Adipose tissue (tissue), 3 donors: ENCODE measurements around the gene TVP23A. TPM values are rescaled to one million over a fixed set of nuclear protein-coding genes. Genes with fewer than 3 reads are reported as not detected.
"Not testable (repeated sequence)": the region's sequence is repeated elsewhere in the genome, so short reads cannot be mapped to it uniquely, and the experiment has no call there.

ENCODE experiments used
- H3K27ac ChIP-seq: one replicate; pipeline ENCODE4 v1.5.1; 2013; ENCODE audit warnings: low read depth, low read length
- WGBS, 3 donors: extraction: QIAGEN DNeasy Blood & Tissue Kit; methylation state at CpG; one replicate each; pipeline ENCODE4 v1.1.7; 2013; 5-methylcytosine and 5-hydroxymethylcytosine counted together
- polyA plus RNA-seq, 3 donors: library from polyadenylated mRNA; stranded (reverse); fragments of 200-250 nt; gene quantifications; one replicate each; pipeline ENCODE4 v1.2.3, GENCODE V29; 2013
- donor health status: healthy with polysubstance abuse.
- donor health status: Bipolar disorder and iron deficiency.
- donor health status: healthy.

The TVP23A gene
- polyA plus RNA-seq, 3 donors: 0.06 to 0.56 (median 0.49) TPM

- no peak overlapping the region for H3K27ac ChIP-seq
- 83 to 97% (median 93%) methylated on average over 7 of the region's 7 CpGs for WGBS, 3 donors
These were observed 55.1 kb downstream of the TVP23A start for GRCh38 chr16:10763456-10763855.

- H3K27ac ChIP-seq: no peak overlapping the region
- 89 to 95% (median 90%) methylated on average over 35 of the region's 35 CpGs for WGBS, 3 donors
These were observed 56.1 kb downstream of the TVP23A start for GRCh38 chr16:10762336-10763016.

- 77 to 92% (median 91%) methylated on average over 8 of the region's 8 CpGs for WGBS, 3 donors
These were observed 57.2 kb downstream of the TVP23A start for GRCh38 chr16:10761373-10761772.

GRCh38 chr16:10760858-10761257 is 57.7 kb downstream of the TVP23A start:
- WGBS, 3 donors: 76 to 88% (median 80%) methylated on average over 3 of the region's 3 CpGs
- H3K27ac ChIP-seq: no peak overlapping the region

More at GRCh38 chr16:10761373-10761772, 57.2 kb downstream of the TVP23A start:
- H3K27ac ChIP-seq: no peak overlapping the region

GRCh38 chr16:10756574-10756973 is 62.0 kb downstream of the TVP23A start:
- WGBS, 3 donors: 74 to 78% (median 78%) methylated on average over 6 of the region's 6 CpGs

GRCh38 chr16:10754941-10755340 is 63.7 kb downstream of the TVP23A start:
- WGBS, 3 donors: 90 to 98% (median 92%) methylated on average over 4 of the region's 4 CpGs
- H3K27ac ChIP-seq: no peak overlapping the region

More at GRCh38 chr16:10756574-10756973, 62.0 kb downstream of the TVP23A start:
- no peak overlapping the region for H3K27ac ChIP-seq

GRCh38 chr16:10753670-10754069 is 64.9 kb downstream of the TVP23A start:
- H3K27ac ChIP-seq: no peak overlapping the region
- WGBS, 3 donors: 95 to 97% (median 95%) methylated on average over 7 of the region's 7 CpGs

GRCh38 chr16:10752843-10753523 is 65.6 kb downstream of the TVP23A start:
- 77 to 94% (median 77%) methylated on average over 10 of the region's 10 CpGs for WGBS, 3 donors
- H3K27ac ChIP-seq: no peak overlapping the region

- 77 to 82% (median 79%) methylated on average over 13 of the region's 13 CpGs for WGBS, 3 donors
- no peak overlapping the region for H3K27ac ChIP-seq
These were observed 67.3 kb downstream of the TVP23A start for GRCh38 chr16:10751291-10751697.

GRCh38 chr16:10750793-10751192 is 67.8 kb downstream of the TVP23A start:
- WGBS, 3 donors: 83 to 87% (median 86%) methylated on average over 11 of the region's 11 CpGs
- no peak overlapping the region for H3K27ac ChIP-seq

- WGBS, 3 donors: 39 to 49% (median 43%) methylated on average over 2 of the region's 2 CpGs
- H3K27ac ChIP-seq: no peak overlapping the region
These were observed 72.8 kb downstream of the TVP23A start for GRCh38 chr16:10745841-10746240.

GRCh38 chr16:10744370-10745030 is 74.1 kb downstream of the TVP23A start:
- no peak overlapping the region for H3K27ac ChIP-seq
- 37 to 41% (median 40%) methylated on average over 17 of the region's 17 CpGs for WGBS, 3 donors

- peak within 1 kb of the TSS; percentile 92 for H3K27ac ChIP-seq
- WGBS, 3 donors: 0 to 1% (median 0%) methylated on average over 57 of the region's 57 CpGs
These were observed 74.8 kb downstream of the TVP23A start, which contains the start of gene NUBP1 for GRCh38 chr16:10743610-10744369. Gene NUBP1, plus strand, starts transcription at chr16:10743842. Its CDS starts 22 bp downstream, at chr16:10743864.

GRCh38 chr16:10743227-10743609 is 75.4 kb downstream of the TVP23A start:
- 29 to 34% (median 32%) methylated on average over 5 of the region's 5 CpGs for WGBS, 3 donors
- H3K27ac ChIP-seq: no peak overlapping the region

GRCh38 chr16:10741844-10742243 is 76.8 kb downstream of the TVP23A start:
- 25 to 80% (median 71%) methylated on average over 4 of the region's 4 CpGs for WGBS, 3 donors

GRCh38 chr16:10741249-10741648 is 77.3 kb downstream of the TVP23A start:
- 94 to 95% (median 94%) methylated on average over 10 of the region's 10 CpGs for WGBS, 3 donors
- H3K27ac ChIP-seq: not testable (repeated sequence)

More at GRCh38 chr16:10741844-10742243, 76.8 kb downstream of the TVP23A start:
- no peak overlapping the region for H3K27ac ChIP-seq

GRCh38 chr16:10740845-10741208 is 77.8 kb downstream of the TVP23A start:
- 64 to 86% (median 84%) methylated on average over 2 of the region's 2 CpGs for WGBS, 3 donors
- no peak overlapping the region for H3K27ac ChIP-seq

- H3K27ac ChIP-seq: no peak overlapping the region
- 57 to 96% (median 92%) methylated on average over 10 of the region's 10 CpGs for WGBS, 3 donors
These were observed 78.4 kb downstream of the TVP23A start for GRCh38 chr16:10740000-10740844.
